Stimulated activated CD4-positive, alpha-beta T cell treated with anti-CD3 and anti-CD28 coated beads, Interleukin-2, amount 100 ng/mL, for 48 hours (primary cell): ENCODE results near the gene SSBP4.

Source experiments
- DNase-seq, 2 donors: peaks; one replicate each; pipeline ENCODE4 v3.0.0-alpha.2; 2020

SSBP4 gene

DNA sequence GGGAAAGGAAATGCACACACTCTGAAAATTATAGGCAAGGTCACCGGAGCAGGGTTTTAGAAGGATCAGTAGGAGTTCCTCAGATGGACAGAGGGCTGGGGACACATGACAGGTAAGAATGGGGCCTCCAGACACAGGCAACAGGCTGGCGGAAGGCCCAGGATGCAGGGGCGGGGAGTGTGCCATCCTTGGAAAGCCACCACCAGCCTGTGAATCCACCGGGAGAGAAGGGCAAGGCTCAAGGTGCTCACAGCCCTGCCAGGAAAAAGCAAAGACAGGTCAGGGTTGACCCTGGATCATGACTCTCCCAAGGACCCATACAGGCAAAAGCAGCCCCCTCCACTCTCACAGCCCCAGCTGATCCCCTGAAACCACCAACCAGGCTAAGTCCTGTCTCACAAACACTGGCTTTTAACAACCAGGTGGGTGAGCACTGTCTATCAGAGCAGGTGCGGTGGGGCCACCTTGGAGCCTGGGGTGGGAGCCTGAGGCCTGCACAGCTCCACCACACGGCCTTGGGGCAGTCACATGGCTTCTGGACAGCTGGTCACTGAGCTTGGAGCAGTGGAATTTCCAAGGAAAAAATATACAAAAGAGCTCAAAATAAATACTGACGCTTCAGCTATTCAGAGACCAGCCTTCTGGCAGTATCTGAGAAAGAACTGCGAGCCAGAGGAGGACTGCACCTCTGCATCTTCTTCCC lies 54.0 kb downstream of the SSBP4 start:
- no peak for DNase-seq

- DNase-seq: no peak
Observed at GRCh38 chr19:18473706-18474087, 54.5 kb downstream of the SSBP4 start.

- no peak for DNase-seq
Observed at GRCh38 chr19:18474366-18474887, 55.2 kb downstream of the SSBP4 start.

DNA sequence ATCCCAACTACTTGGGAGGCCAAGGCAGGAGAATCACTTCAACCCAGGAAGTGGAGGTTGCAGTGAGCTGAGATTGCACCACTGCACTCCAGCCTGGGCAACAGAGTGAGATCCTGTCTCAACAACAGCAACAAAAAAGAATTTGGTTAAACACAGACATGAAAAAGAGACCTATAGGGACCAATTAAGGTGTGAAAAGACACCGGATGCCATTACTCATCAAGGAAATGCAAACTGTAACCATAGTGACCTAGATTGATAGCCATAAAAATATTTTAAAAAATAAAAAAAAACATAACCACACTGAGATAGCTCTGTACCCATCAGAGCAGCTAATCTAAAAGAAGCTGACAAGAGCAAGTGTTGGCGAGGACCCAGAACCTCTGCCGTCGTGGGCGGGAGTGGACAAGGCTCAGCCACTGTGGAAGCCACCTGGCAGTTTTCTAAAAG lies 55.8 kb downstream of the SSBP4 start:
- no peak for DNase-seq

DNA sequence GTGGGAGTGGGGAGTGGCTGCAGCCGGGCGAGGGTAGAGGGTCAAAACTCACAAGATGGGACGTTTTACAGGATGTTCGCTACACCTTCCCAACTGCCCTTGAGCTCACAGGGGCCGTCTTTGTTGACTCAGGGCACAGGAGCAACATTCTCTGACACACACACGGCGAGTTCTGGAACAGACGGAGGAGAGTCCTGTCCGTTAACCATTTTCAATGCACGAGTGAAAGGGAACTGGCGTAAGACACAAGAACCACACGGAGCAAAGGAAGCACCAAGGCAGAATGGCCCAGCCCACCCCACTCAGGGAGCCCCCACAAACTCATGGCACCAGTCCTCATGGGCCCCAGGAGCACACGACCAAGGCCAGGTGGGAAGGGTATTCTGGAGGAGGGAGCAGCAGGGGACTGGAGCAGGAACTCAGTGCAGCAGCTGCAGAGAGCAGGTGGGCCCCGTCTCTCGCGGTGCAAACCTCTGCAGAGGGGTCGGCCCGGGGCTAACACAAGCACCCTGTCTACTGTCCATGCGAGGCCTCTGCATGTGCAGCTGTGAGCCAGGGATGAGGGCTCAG lies 56.6 kb downstream of the SSBP4 start:
- DNase-seq: no peak

DNA sequence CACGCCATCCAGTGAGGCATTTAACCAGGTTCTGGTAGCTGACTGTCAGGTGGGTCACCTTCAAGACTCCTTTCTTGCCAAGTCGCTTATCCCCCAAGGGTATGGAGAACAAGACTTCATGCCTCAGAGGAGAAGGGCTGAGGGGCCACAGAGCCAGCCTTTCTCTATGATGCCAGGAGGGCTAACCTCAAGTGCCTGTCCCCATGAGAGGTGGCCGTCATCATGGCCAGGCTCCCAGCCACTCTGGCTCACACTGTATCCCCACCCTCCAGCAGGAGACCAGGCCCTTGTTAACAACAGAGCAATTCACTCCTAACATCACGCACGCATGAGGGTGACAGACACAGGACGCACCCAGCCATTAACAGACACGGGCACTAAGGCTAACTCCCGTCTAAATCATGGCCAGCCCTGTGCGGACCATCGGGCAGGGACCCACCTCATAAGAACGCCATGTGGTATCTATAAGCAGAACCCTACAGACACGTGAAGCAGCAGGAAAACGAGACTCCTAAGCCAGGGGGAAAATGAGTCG lies 57.4 kb downstream of the SSBP4 start:
- no peak for DNase-seq

GRCh38 chr19:18477042-18477779 lies 58.0 kb downstream of the SSBP4 start:
- no peak for DNase-seq

- no peak for DNase-seq
Observed at GRCh38 chr19:18477974-18478373, 58.8 kb downstream of the SSBP4 start.

- DNase-seq: peak; percentile 57 to 66
Observed at GRCh38 chr19:18478545-18479311, 59.5 kb downstream of the SSBP4 start.

DNA sequence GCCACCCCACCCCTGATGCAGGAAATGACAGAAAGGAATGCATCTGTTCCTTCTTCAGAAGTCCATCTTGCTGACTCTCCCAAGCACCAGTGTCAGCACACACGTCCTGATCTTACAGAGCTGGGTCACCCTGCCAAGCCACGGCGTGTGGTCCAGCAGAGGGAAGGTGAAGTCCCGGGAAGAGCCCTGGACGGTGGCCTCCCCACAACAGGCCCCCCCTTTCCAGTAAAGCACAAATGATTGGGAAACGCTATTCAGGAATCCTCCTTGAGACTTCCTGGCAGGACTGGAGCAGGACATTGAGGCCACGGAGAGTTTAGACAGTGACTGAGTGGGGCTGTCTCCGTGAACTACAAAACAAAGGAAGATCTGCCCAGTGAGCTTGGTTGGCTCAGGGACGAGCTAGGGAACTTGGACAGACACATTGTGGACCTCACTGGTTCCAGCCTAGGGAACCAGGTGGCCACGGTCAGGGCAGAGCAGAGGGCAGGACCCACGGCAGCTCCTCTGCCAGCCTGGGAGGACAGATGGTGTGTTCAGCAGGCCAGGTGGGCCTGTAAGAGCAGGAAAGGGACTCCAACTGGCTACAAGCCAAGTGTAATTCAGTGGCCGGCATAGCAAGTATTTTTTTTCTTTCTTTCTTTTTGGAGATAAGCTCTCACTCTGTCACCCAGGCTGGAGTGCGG lies 61.0 kb downstream of the SSBP4 start:
- no peak for DNase-seq

DNA sequence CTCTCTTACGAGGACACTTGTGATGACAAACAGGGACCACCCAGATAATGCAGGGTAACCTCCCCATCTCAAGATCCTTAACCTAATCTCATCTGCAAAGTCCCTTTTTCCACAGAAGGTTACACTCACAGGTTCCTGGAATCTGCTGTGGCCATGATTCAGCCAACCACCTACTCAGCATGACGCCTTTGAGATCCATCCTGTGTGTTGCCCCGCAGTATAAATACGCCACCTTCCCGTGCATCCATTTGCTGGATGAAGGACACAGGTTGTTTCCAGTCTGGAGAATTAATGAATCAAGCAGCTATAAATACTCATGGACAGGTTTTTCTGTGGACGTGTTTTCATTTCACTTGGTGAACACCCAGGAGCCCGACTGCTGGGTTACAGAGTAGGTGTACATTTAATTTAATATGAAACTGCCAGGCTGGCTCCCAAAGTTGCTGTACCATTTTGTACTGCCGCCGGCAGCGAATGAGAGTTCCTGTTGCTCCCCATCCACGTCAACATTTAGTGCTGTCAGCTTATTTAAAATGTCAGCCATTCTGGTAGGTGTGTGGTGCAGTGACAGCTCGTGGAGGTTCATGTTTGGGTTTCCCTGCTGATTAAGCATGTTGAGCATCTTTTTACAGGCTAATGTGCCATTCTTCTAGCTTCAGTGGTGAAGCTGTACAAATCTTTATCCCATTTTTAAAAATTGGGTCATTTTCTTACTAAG lies 62.5 kb downstream of the SSBP4 start:
- DNase-seq: peak in 1 of 2 donors; percentile 34

DNA sequence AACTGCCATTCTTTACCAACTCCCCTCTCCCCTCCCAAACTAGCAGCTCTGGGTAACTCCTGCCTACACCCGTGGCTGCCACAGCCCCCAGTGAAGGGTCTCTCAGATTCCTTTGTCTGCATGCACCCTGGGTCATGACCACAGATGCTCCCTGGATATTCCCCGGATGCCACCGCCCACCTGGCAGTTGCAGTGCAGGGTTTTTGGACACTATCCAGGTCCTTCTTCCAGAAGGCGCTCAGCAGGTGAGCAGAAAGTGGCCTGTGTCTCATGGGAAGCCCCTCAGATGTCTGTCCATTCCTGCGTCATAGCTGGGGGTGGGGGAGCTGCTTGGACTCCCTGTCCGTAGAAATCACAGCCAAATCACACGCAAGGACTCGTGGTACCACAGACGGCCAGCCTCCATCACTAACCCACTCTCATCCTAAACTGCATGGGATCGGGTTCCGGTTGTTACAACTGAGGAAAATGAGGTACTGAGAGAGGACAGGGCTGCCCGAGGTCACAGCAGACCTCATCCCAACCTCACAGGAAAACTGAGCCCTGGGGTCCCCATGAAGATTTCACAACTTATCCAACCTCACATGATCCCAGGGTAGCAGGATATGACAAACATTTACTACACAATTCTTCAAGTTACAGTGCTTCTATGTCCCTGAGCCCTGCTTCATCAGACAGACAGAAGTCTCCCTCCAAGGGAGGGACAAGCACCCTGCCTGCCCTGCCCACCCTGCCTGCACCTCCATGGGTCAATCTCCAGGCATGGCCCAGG lies 64.1 kb downstream of the SSBP4 start:
- no peak for DNase-seq
